Measurements from ENCODE around the gene RAB11FIP2.

Gene RAB11FIP2

GRCh38 chr10:118034791-118035261, 11.9 kb downstream of the RAB11FIP2 start:
- no peak for DNase-seq (ENCODE audit: low read depth in 2 of 2)

DNA sequence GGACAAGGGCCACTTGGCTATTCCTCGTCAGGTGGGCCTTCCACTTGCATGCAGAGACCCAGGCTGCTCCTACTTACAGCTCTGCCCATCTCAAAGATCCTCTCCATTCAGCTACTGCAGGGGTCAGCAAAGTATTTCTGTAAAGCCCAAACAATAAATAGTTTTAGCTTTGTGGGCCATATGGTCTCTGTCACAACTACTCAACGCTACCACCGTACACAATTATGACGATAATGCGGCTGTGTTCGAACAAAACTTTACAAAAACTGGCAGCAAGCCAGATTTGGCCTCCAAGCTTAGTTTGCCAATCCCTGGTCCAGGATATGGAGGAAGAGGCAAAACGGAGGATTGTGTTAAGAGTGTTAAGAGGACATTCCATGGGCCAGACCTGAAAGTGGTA, 12.8 kb downstream of the RAB11FIP2 start:
- no peak for DNase-seq (ENCODE audit: low read depth in 2 of 2)

- DNase-seq (ENCODE audit: low read depth in 2 of 2) = no peak
These were observed 14.2 kb downstream of the RAB11FIP2 start for GRCh38 chr10:118032564-118032963.

DNA sequence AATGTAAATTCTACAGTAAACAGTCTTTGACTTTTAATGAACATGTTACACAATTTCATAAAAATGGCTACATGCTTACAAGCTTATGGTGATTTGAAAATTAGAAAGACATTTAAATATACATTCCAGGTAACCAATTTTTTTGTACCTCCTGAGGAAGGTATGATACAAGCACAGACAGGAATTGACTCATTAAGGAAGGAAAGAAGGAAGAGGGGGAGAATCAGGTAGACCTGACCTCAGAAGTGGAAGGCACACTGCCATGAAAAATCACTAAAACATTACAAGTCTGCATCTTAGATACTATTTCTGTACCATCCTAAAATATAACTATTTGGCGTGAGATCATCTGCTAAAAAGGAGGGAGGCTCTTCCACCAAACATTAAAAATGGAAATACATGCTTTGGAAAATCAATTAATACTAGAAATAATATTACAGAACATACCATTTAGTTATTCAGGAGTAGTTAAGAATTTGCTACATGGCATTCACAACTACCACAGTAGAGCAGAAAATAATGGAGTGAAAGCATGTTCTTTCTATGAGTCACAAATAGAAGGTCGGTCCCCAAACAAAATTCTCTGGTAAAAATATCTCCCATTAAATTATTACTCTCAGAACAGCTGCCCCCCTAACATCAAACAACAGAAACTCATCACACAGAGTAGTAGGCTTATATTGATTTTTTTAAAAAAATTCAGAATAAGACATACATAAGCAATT, 15.2 kb downstream of the RAB11FIP2 start:
- no peak for DNase-seq (ENCODE audit: low read depth in 2 of 2)

- no peak for DNase-seq (ENCODE audit: low read depth in 2 of 2)
These were observed 18.1 kb downstream of the RAB11FIP2 start for GRCh38 chr10:118028619-118029018.

DNA sequence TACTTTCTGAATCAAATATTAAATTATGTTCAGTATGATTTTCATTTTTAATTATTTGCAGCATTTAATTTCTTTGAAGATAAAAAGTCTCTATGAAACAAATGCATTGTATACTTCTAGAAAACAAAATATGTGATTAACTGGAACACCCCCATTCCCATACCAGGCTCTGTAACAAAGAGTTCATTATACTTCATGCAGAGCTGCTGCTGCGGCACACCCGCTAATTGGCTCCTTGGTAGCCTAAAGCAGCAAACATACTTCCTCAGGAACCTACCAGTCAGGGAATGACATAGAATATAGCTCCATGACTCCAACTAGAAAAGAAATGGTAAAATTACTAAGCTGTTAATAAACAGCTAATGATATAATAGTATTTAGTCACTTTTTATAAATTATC, 19.3 kb downstream of the RAB11FIP2 start:
- DNase-seq (ENCODE audit: low read depth in 2 of 2) = no peak

GRCh38 chr10:118026936-118027335, 19.8 kb downstream of the RAB11FIP2 start:
- DNase-seq (ENCODE audit: low read depth in 2 of 2) = no peak

GRCh38 chr10:118020365-118020764, 26.4 kb downstream of the RAB11FIP2 start:
- no peak for DNase-seq (ENCODE audit: low read depth in 2 of 2)

DNA sequence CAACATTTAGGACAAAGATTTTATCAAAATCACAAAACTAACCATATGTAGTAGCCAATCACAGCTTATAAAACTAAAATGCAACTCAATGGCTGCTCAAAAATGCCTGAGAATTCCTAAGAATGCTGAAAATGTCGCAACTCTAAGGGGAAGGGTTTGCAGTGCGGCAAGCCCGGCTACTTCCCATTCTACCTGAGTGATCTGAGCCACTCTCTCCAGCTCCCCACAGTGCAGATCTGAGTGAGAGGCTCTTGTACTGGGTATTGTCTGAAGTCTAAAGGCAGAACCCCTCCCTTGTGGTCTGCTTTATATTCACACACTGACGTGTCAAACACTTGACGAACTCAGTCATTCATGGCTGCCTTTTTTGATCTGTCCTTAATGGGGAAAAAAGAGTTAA, 28.9 kb downstream of the RAB11FIP2 start:
- DNase-seq (ENCODE audit: low read depth in 2 of 2) = no peak

DNA sequence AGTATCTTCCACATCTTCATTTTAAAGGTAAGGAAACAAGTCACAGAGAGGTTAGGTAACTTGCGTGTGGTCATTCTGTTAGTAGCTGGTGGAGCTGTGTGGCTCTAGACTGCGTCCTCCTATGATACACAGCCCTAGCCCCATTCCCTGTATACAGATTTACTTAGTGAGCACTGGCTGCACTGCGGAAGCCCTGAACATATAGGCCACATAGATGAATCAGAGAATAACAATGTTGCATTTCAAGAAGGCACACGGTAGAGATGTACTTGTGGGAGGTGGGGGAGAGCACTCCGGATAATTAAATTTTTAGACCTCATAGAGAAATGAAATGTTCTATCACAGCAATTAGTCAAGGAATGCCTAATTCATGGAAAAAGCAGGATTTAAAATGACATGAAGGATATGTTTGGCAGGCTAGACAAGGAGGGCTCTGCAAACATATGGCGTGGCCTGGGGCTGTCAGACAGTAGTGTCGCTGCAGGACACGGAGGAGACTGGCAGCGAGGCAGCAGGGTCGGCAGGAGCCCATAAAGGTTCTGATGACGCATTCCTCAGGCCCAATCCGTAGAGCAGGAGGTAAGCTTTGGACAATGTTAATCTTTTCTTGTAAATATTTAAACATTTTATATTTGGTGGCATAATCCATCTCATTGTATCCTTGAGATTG, 29.5 kb downstream of the RAB11FIP2 start:
- DNase-seq (ENCODE audit: low read depth in 2 of 2) = no peak

- no peak for DNase-seq (ENCODE audit: low read depth in 2 of 2)
These were observed 33.7 kb downstream of the RAB11FIP2 start for GRCh38 chr10:118012952-118013525.

- DNase-seq (ENCODE audit: low read depth in 2 of 2) = no peak
These were observed 39.0 kb downstream of the RAB11FIP2 start for GRCh38 chr10:118007773-118008172.

DNA sequence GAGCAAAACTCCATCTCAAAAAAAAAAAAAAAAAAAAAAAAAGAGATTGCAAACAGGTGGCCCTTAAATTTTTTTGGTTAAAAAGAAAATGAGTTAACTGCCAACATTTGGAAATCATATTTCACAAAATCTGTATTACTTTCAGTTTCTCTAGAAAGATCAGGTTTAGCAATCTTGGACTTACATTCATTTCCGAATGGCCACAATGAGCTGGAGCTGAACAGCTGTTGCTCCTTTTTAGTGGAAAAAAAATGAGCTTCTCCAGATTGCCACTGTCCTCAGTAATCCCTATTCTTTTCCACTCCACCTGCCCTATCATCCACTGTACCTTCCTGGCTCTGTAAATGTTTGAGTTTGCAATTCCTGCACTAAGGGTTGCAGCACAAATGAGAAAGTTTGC, 43.6 kb downstream of the RAB11FIP2 start:
- no peak for DNase-seq (ENCODE audit: low read depth in 2 of 2)

- DNase-seq (ENCODE audit: low read depth in 2 of 2) = peak; percentile 33 to 44
These were observed 44.2 kb downstream of the RAB11FIP2 start for GRCh38 chr10:118002581-118002980.

GRCh38 chr10:117997673-117998072, 49.1 kb downstream of the RAB11FIP2 start:
- no peak for DNase-seq (ENCODE audit: low read depth in 2 of 2)

DNA sequence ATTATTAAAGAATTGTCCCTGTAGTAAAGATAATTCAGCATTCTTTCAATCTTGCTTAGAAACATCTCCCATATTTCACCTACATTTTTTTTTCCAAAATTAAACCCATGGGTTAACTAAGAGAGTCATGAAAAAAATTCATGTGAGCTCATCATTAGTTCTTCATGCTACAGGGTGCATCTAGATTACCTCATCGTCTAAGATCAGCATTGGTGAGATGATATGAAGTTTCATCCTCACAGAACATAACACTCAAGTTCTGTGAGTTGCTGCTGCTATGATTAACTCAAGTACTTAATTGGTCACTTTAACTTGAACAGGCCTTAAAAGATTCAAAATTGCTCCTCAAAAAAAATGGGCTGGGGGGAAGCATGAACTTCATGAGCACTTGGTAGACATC, 50.0 kb downstream of the RAB11FIP2 start:
- DNase-seq (ENCODE audit: low read depth in 2 of 2) = no peak

- no peak for DNase-seq (ENCODE audit: low read depth in 2 of 2)
These were observed 52.0 kb downstream of the RAB11FIP2 start for GRCh38 chr10:117994771-117995170.

DNA sequence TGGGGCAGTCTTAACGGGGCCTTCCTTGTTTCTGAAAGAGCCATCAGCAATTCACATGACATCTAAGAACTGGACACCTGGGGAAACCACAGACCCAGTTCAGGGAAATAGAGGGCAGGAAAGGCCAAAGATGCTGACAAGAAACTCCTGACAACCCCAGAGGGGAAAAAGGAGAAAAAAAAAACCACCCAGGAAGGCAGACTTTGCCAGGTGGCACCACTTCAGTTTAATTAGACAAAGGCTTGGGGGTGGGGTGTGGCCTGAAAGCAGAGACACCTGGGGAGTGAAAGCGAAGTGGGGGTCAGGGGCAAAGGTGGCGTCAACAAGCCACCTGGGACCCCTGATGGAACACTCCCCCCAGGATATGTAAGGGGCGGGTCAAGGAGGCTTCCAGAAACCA, 53.6 kb downstream of the RAB11FIP2 start:
- DNase-seq (ENCODE audit: low read depth in 2 of 2) = no peak

DNA sequence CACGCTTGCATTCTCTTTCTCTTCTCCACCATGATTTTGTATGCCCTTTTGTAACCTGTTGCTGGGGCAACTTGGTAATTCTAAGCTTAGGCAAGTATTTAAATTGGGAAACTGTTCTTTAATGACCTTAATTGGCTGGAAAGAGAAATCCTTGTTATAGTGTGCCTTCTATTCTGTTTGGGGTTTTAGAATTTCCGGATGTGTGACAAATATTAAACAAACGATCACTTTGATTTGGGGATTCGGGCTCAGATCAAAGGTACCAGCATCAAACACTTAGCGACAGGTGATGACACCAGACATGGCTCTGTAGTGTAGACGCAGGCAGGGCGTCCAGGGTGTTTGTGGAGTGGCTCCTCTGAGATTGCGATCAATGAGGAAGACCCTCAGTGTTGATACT, 55.0 kb downstream of the RAB11FIP2 start:
- DNase-seq (ENCODE audit: low read depth in 2 of 2) = no peak

GRCh38 chr10:117989962-117990361, 56.8 kb downstream of the RAB11FIP2 start:
- no peak for DNase-seq (ENCODE audit: low read depth in 2 of 2)

GRCh38 chr10:117988814-117989213, 57.9 kb downstream of the RAB11FIP2 start:
- DNase-seq (ENCODE audit: low read depth in 2 of 2) = no peak

GRCh38 chr10:117987244-117987909, 59.4 kb downstream of the RAB11FIP2 start:
- no peak for DNase-seq (ENCODE audit: low read depth in 2 of 2)
